H9 (cell line): Measurements from ENCODE around the gene YLPM1. TPM values are rescaled to one million over a fixed set of nuclear protein-coding genes. Genes with fewer than 3 reads are reported as not detected.

Experiments
- DNase-seq: peaks from one replicate; pipeline ENCODE4 v3.0.0-alpha.2; 2017
- H2AFZ ChIP-seq: one replicate; pipeline ENCODE4 v1.6.1; 2013; ENCODE audit warnings: mild to moderate bottlenecking, low read length, control low read depth, moderate library complexity
- H2AK5ac ChIP-seq: 2 replicates; pipeline ENCODE4 v1.6.1; 2013; ENCODE audit warnings: low read length, control low read depth, mixed read lengths; ENCODE audit not compliant: insufficient read length
- H2BK120ac ChIP-seq: one replicate; pipeline ENCODE4 v1.6.1; 2013; ENCODE audit warnings: low read depth, mild to moderate bottlenecking, low read length, control low read depth, inconsistent platforms; ENCODE audit not compliant: poor library complexity, severe bottlenecking
- H2BK12ac ChIP-seq: 2 replicates; pipeline ENCODE4 v1.6.1; 2013; ENCODE audit warnings: low read length, control low read depth, mixed read lengths, low read depth; ENCODE audit not compliant: insufficient read length
- H2BK15ac ChIP-seq: 2 replicates; pipeline ENCODE4 v1.6.1; 2013; ENCODE audit warnings: low read depth, low read length, control low read depth
- H2BK20ac ChIP-seq: one replicate; pipeline ENCODE4 v1.6.1; 2013; ENCODE audit warnings: low read depth, mild to moderate bottlenecking, low read length, control low read depth, inconsistent platforms; ENCODE audit not compliant: poor library complexity, severe bottlenecking
- H2BK5ac ChIP-seq: 2 replicates; pipeline ENCODE4 v1.6.1; 2013; ENCODE audit warnings: low read length, control low read depth, mixed read lengths; ENCODE audit not compliant: insufficient read length
- H3K14ac ChIP-seq: 2 replicates; pipeline ENCODE4 v1.6.1; 2013; ENCODE audit warnings: low read length, control low read depth; ENCODE audit not compliant: insufficient read depth
- H3K18ac ChIP-seq: 2 replicates; pipeline ENCODE4 v1.6.1; 2013; ENCODE audit warnings: low read depth, mild to moderate bottlenecking, mixed read lengths, low read length, control low read depth; ENCODE audit not compliant: insufficient read length
- H3K23ac ChIP-seq: 2 replicates; pipeline ENCODE4 v1.6.1; 2013; ENCODE audit warnings: low read length, control low read depth, mixed read lengths, low read depth; ENCODE audit not compliant: insufficient read length
- H3K23me2 ChIP-seq: 2 replicates; pipeline ENCODE4 v1.6.1; 2013; ENCODE audit warnings: low read depth, mild to moderate bottlenecking, mixed read lengths, low read length, control low read depth; ENCODE audit not compliant: insufficient read length, poor library complexity, severe bottlenecking
- H3K27ac ChIP-seq: 2 replicates; pipeline ENCODE4 v1.5.1; 2013; ENCODE audit warnings: low read length, control low read depth, mixed read lengths, low read depth; ENCODE audit not compliant: insufficient read length
- H3K27me3 ChIP-seq: 2 replicates; pipeline ENCODE4 v1.6.1; 2013; ENCODE audit warnings: low read length, control low read depth, inconsistent platforms; ENCODE audit not compliant: insufficient read depth
- H3K4ac ChIP-seq: 2 replicates; pipeline ENCODE4 v1.6.1; 2013; ENCODE audit warnings: low read depth, mild to moderate bottlenecking, control low read depth, inconsistent platforms, low read length, moderate library complexity
- H3K4me1 ChIP-seq: 2 replicates; pipeline ENCODE4 v1.6.1; 2013; ENCODE audit warnings: low read length, control low read depth, inconsistent platforms; ENCODE audit not compliant: insufficient read depth
- H3K4me2 ChIP-seq: 2 replicates; pipeline ENCODE4 v1.6.1; 2013; ENCODE audit warnings: low read length, control low read depth, mixed read lengths; ENCODE audit not compliant: insufficient read length, insufficient read depth
- H3K56ac ChIP-seq: 2 replicates; pipeline ENCODE4 v1.6.1; 2013; ENCODE audit warnings: low read depth, mild to moderate bottlenecking, mixed read lengths, low read length, control low read depth; ENCODE audit not compliant: insufficient read length
- H3K79me1 ChIP-seq: 2 replicates; pipeline ENCODE4 v1.6.1; 2013; ENCODE audit warnings: low read depth, mild to moderate bottlenecking, moderate library complexity, low read length, control low read depth, inconsistent platforms; ENCODE audit not compliant: insufficient read depth, poor library complexity, severe bottlenecking
- H3K79me2 ChIP-seq: 2 replicates; pipeline ENCODE4 v1.6.1; 2013; ENCODE audit warnings: low read length, control low read depth, inconsistent platforms; ENCODE audit not compliant: insufficient read depth
- H3K9ac ChIP-seq: 2 replicates; pipeline ENCODE4 v1.6.1; 2013; ENCODE audit warnings: low read length, control low read depth, mixed read lengths; ENCODE audit not compliant: insufficient read length; ENCODE audit errors: extremely low read depth
- H3K9me3 ChIP-seq: one replicate; pipeline ENCODE4 v1.6.1; 2013; ENCODE audit warnings: low read depth, low read length, inconsistent platforms; ENCODE audit not compliant: control insufficient read depth
- H3T11ph ChIP-seq: one replicate; pipeline ENCODE4 v1.6.1; 2013; ENCODE audit warnings: mild to moderate bottlenecking, low read length, control low read depth, inconsistent platforms
- H4K20me1 ChIP-seq: one replicate; pipeline ENCODE4 v1.6.1; 2013; ENCODE audit not compliant: control insufficient read depth, insufficient read length, insufficient read depth
- H4K5ac ChIP-seq: 2 replicates; pipeline ENCODE4 v1.6.1; 2013; ENCODE audit warnings: low read depth, mild to moderate bottlenecking, mixed read lengths, low read length, control low read depth; ENCODE audit not compliant: insufficient read length
- H4K8ac ChIP-seq: replicated peaks from 2 replicates; pipeline ENCODE4 v1.6.1; 2013; ENCODE audit warnings: low read length, control low read depth, mixed read lengths, low read depth; ENCODE audit not compliant: insufficient read length
- H4K91ac ChIP-seq: 2 replicates; pipeline ENCODE4 v1.6.1; 2013; ENCODE audit warnings: low read depth, mild to moderate bottlenecking, moderate library complexity, mixed read lengths, low read length, control low read depth; ENCODE audit not compliant: insufficient read length
- H3K27ac Mint-ChIP-seq, 3 experiments: 2 replicates in 2 of 3; 3 replicates in 1 of 3; pipeline ENCODE4 v1.8.0; 2020 to 2021; ENCODE audit warnings: mixed read lengths in 3 of 3, mild to moderate bottlenecking in 1 of 3, moderate library complexity in 1 of 3
- H3K27me3 Mint-ChIP-seq: 2 replicates; pipeline ENCODE4 v1.8.0; 2021; ENCODE audit warnings: low read depth, mild to moderate bottlenecking, moderate library complexity, mixed read lengths
- H3K36me3 Mint-ChIP-seq, 3 experiments: 2 replicates in 2 of 3; 3 replicates in 1 of 3; pipeline ENCODE4 v1.8.0; 2020 to 2021; ENCODE audit warnings: low read depth in 3 of 3, mixed read lengths in 3 of 3; ENCODE audit not compliant: insufficient read depth in 1 of 3
- H3K4me1 Mint-ChIP-seq, 2 experiments: 2 replicates each; pipeline ENCODE4 v1.8.0; 2020; ENCODE audit warnings: mixed read lengths in 2 of 2
- H3K4me3 Mint-ChIP-seq, 2 experiments: 2 replicates in 1 of 2; 3 replicates in 1 of 2; pipeline ENCODE4 v1.8.0; 2020 to 2021; ENCODE audit warnings: mild to moderate bottlenecking in 2 of 2, mixed read lengths in 2 of 2, moderate library complexity in 1 of 2
- H3K9me3 Mint-ChIP-seq, 2 experiments: 2 replicates in 1 of 2; 3 replicates in 1 of 2; pipeline ENCODE4 v1.8.0; 2020; ENCODE audit warnings: mild to moderate bottlenecking in 2 of 2, mixed read lengths in 2 of 2, moderate library complexity in 1 of 2
- WGBS: extraction: QIAGEN DNeasy Blood & Tissue Kit; methylation state at CpG from one replicate; pipeline ENCODE4 v1.1.7; 2013; ENCODE audit warnings: missing lambda C conversion rate, low lambda C conversion rate, mixed read lengths; ENCODE audit not compliant: insufficient read length; ENCODE audit errors: extremely low coverage; 5-methylcytosine and 5-hydroxymethylcytosine counted together
- total RNA-seq: library from RNA; stranded (reverse); gene quantifications from 2 replicates; pipeline ENCODE4 v1.2.1, GENCODE V29; 2021
- TF ChIP-seq, protein P1 (sequence below): fragments of 200-600 bp; sonication (generic); conservative IDR thresholded peaks from 3 replicates; pipeline ENCODE4 v1.8.0; 2021; ENCODE audit warnings: antibody characterized with exemption, mild to moderate bottlenecking

Gene YLPM1
- total RNA-seq, 1 experiment from 2014 or later: 82.2 TPM

DNA sequence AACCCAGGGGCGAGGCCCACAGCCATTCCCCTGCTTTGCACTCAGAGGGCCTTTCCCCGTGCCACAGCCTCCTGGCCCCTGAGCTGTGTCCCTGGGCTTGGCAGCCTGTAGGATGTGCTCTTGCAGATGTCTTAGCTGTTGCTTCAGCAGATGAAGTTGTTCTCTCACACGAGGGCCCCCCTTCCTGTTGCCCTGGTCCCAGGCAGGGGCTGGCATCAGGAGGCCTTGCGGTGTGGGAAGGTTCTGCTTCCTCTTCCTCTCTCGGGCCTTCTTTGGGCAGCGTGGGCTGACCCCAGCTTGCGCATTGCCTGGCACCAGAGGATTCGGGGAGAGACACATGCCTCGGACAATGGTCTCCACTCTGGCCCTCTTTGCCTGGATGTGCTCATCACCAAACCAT is 100.2 kb downstream of the YLPM1 start:
- Histone ChIP-seq H3K14ac (no peak overlapping the region), H3K18ac (peak overlapping the region; percentile 44), H2BK12ac (no peak overlapping the region), H4K91ac (no peak overlapping the region), H3K4me1 (no peaks in the 10 kb centered on the region), H3K9ac (no peak overlapping the region), H3K23ac (no peak overlapping the region), H3K27me3 (no peaks in the 10 kb centered on the region), H4K8ac (no peak overlapping the region), H2BK5ac (no peak overlapping the region), H3K27ac (no peak overlapping the region), H3K23me2 (no peaks in the 10 kb centered on the region), H3K79me2 (no peaks in the 10 kb centered on the region), H2AFZ (no peak overlapping the region), H3K56ac (no peak overlapping the region), H3K4ac (no peak overlapping the region), H3K9me3 (no peaks in the 10 kb centered on the region), H4K20me1 (no peaks in the 10 kb centered on the region), H2BK15ac (no peak overlapping the region), H4K5ac (no peak overlapping the region), H2BK120ac (no peak overlapping the region), H2BK20ac (no peak overlapping the region), H3T11ph (no peak overlapping the region), H3K79me1 (no peaks in the 10 kb centered on the region), H2AK5ac (no peak overlapping the region), H3K4me2 (no peak overlapping the region)
- TF ChIP-seq, protein P1, sequence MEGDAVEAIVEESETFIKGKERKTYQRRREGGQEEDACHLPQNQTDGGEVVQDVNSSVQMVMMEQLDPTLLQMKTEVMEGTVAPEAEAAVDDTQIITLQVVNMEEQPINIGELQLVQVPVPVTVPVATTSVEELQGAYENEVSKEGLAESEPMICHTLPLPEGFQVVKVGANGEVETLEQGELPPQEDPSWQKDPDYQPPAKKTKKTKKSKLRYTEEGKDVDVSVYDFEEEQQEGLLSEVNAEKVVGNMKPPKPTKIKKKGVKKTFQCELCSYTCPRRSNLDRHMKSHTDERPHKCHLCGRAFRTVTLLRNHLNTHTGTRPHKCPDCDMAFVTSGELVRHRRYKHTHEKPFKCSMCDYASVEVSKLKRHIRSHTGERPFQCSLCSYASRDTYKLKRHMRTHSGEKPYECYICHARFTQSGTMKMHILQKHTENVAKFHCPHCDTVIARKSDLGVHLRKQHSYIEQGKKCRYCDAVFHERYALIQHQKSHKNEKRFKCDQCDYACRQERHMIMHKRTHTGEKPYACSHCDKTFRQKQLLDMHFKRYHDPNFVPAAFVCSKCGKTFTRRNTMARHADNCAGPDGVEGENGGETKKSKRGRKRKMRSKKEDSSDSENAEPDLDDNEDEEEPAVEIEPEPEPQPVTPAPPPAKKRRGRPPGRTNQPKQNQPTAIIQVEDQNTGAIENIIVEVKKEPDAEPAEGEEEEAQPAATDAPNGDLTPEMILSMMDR: no peak
- Mint-ChIP-seq H3K4me1 (peaks cover 0 to 5% of the 10 kb centered on the region in 2 experiments; a peak in 1 of 4 replicates), H3K36me3 (no peaks in the 10 kb centered on the region), H3K27ac (peak overlapping the region in 1 of 3 experiments; percentile 52; a peak in 1 of 7 replicates), H3K4me3 (no peak overlapping the region), H3K27me3 (peaks cover 3% of the 10 kb centered on the region; the same call in 1 of the 2 replicates), H3K9me3 (no peaks in the 10 kb centered on the region)
- DNase-seq: no peak
- no CpG with 5 or more reads among the region's 9 CpGs for WGBS
